Neural cell (in vitro differentiated cells): ENCODE measurements around the gene TFEB.

Experiments used
- EP300 ChIP-seq: fragments of 450-650 bp; conservative IDR thresholded peaks from 2 replicates; pipeline ENCODE4 v1.6.1; 2014; ENCODE audit warnings: antibody characterized with exemption, mild to moderate bottlenecking, moderate library complexity; ENCODE audit not compliant: poor library complexity, severe bottlenecking
- EZH2 ChIP-seq: fragments of 200-600, 300-800 bp; shearing (Covaris generic), sonication (generic); IDR thresholded peaks from 2 replicates; pipeline ENCODE4 v1.6.1; 2014; ENCODE audit warnings: antibody characterized with exemption, low read length, borderline replicate concordance, mild to moderate bottlenecking; ENCODE audit not compliant: insufficient read depth, poor library complexity, severe bottlenecking
- POLR2AphosphoS5 ChIP-seq: IDR thresholded peaks from 2 replicates; pipeline ENCODE4 v1.6.1; 2012
- RAD21 ChIP-seq: fragments of 450-650 bp; conservative IDR thresholded peaks from 2 replicates; pipeline ENCODE4 v1.6.1; 2014; ENCODE audit warnings: antibody characterized with exemption, mild to moderate bottlenecking, moderate library complexity
- TAF1 ChIP-seq: IDR thresholded peaks from 2 replicates; pipeline ENCODE4 v1.6.1; 2012; ENCODE audit warnings: low read depth
- TF ChIP-seq, protein P1 (sequence below): fragments of 450-650 bp; IDR thresholded peaks from 2 replicates; pipeline ENCODE4 v1.5.1; 2014; ENCODE audit warnings: antibody characterized with exemption, mild to moderate bottlenecking, moderate library complexity; ENCODE audit not compliant: poor library complexity, severe bottlenecking

- TF ChIP-seq EZH2 = no peak
- TF ChIP-seq, protein P1, sequence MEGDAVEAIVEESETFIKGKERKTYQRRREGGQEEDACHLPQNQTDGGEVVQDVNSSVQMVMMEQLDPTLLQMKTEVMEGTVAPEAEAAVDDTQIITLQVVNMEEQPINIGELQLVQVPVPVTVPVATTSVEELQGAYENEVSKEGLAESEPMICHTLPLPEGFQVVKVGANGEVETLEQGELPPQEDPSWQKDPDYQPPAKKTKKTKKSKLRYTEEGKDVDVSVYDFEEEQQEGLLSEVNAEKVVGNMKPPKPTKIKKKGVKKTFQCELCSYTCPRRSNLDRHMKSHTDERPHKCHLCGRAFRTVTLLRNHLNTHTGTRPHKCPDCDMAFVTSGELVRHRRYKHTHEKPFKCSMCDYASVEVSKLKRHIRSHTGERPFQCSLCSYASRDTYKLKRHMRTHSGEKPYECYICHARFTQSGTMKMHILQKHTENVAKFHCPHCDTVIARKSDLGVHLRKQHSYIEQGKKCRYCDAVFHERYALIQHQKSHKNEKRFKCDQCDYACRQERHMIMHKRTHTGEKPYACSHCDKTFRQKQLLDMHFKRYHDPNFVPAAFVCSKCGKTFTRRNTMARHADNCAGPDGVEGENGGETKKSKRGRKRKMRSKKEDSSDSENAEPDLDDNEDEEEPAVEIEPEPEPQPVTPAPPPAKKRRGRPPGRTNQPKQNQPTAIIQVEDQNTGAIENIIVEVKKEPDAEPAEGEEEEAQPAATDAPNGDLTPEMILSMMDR = no peak
- no peak for TF ChIP-seq RAD21
- no peak for TF ChIP-seq EP300
- TF ChIP-seq POLR2AphosphoS5 = no peak
- no peak for TF ChIP-seq TAF1
These were observed 76.8 kb downstream of the TFEB start for GRCh38 chr6:41658636-41659035.
